ENCODE data around the gene LRP1. TPM values are rescaled to one million over a fixed set of nuclear protein-coding genes. Genes with fewer than 3 reads are reported as not detected.

LRP1 gene
- total and polyA plus RNA-seq, 2 of the 13 experiments (the other 11 are each of a cell fraction or from before 2014, with no cell fraction given), result 14.7 to 30.8 TPM

GRCh38 chr12:57229634-57230380 lies 101.5 kb downstream of the LRP1 start, which contains the start of gene SHMT2 (continued):
- TF ChIP-seq GMEB2 (CRISPR knock-in tag; IDR thresholded peaks at IDR 0.05; ENCODE audit: low read depth) (no peak), ZNF124 (CRISPR knock-in tag; IDR thresholded peaks at IDR 0.05) (no peak), SMYD3 (CRISPR knock-in tag; IDR thresholded peaks at IDR 0.05) (0 out of 2 replicates have a peak, but pooled peaks have one; percentile 36), ZNF207 (IDR thresholded peaks at IDR 0.05; ENCODE audit: borderline replicate concordance) (no peak), ZNF891 (CRISPR knock-in tag; IDR thresholded peaks at IDR 0.05) (0 out of 2 replicates have a peak, but pooled peaks have one; percentile 14), NKX3-1 (CRISPR knock-in tag; IDR thresholded peaks at IDR 0.05) (0 out of 2 replicates have a peak, but pooled peaks have one; percentile 24), ATF7 (IDR thresholded peaks at IDR 0.05) (peak; percentile 48; the same call in 1 of the 2 replicates), ATF7 (CRISPR knock-in tag; IDR thresholded peaks at IDR 0.05) (peak; percentile 57; the same call in 1 of the 2 replicates), MNT (IDR thresholded peaks at IDR 0.05) (no peak; the same call in 1 of the 2 replicates), ZBED4 (CRISPR knock-in tag; IDR thresholded peaks at IDR 0.05; ENCODE audit: borderline replicate concordance) (0 out of 2 replicates have a peak, but pooled peaks have one; percentile 25), GATA4 (IDR thresholded peaks at IDR 0.05; ENCODE audit: borderline replicate concordance, low read depth) (no peak), POLR2AphosphoS2 (IDR thresholded peaks at IDR 0.05; ENCODE audit: low read depth, low read length) (no peak), ZNF263 (CRISPR knock-in tag; IDR thresholded peaks at IDR 0.05) (peak; percentile 50; the same call in 1 of the 2 replicates), KAT7 (CRISPR knock-in tag; IDR thresholded peaks at IDR 0.05; ENCODE audit: borderline replicate concordance) (peak; percentile 80; the same call in 1 of the 2 replicates)
- TF ChIP-seq, protein P1, sequence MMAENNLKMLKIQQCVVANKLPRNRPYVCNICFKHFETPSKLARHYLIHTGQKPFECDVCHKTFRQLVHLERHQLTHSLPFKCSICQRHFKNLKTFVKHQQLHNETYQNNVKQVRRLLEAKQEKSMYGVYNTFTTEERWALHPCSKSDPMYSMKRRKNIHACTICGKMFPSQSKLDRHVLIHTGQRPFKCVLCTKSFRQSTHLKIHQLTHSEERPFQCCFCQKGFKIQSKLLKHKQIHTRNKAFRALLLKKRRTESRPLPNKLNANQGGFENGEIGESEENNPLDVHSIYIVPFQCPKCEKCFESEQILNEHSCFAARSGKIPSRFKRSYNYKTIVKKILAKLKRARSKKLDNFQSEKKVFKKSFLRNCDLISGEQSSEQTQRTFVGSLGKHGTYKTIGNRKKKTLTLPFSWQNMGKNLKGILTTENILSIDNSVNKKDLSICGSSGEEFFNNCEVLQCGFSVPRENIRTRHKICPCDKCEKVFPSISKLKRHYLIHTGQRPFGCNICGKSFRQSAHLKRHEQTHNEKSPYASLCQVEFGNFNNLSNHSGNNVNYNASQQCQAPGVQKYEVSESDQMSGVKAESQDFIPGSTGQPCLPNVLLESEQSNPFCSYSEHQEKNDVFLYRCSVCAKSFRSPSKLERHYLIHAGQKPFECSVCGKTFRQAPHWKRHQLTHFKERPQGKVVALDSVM (CRISPR knock-in tag; IDR thresholded peaks at IDR 0.05), result 0 out of 2 replicates have a peak, but pooled peaks have one; percentile 26
- TF ChIP-seq, protein P2, sequence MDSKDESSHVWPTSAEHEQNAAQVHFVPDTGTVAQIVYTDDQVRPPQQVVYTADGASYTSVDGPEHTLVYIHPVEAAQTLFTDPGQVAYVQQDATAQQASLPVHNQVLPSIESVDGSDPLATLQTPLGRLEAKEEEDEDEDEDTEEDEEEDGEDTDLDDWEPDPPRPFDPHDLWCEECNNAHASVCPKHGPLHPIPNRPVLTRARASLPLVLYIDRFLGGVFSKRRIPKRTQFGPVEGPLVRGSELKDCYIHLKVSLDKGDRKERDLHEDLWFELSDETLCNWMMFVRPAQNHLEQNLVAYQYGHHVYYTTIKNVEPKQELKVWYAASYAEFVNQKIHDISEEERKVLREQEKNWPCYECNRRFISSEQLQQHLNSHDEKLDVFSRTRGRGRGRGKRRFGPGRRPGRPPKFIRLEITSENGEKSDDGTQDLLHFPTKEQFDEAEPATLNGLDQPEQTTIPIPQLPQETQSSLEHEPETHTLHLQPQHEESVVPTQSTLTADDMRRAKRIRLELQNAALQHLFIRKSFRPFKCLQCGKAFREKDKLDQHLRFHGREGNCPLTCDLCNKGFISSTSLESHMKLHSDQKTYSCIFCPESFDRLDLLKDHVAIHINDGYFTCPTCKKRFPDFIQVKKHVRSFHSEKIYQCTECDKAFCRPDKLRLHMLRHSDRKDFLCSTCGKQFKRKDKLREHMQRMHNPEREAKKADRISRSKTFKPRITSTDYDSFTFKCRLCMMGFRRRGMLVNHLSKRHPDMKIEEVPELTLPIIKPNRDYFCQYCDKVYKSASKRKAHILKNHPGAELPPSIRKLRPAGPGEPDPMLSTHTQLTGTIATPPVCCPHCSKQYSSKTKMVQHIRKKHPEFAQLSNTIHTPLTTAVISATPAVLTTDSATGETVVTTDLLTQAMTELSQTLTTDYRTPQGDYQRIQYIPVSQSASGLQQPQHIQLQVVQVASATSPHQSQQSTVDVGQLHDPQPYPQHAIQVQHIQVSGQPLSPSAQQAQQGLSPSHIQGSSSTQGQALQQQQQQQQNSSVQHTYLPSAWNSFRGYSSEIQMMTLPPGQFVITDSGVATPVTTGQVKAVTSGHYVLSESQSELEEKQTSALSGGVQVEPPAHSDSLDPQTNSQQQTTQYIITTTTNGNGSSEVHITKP (CRISPR knock-in tag; IDR thresholded peaks at IDR 0.05; ENCODE audit: low read depth), result no peak

Data from HepG2 (cell line).